DMS114 treated with DMSO at 0.1 percent for 48 hours (cell line): Measurements from ENCODE around the gene HBM.
"Not testable (repeated sequence)": the region's sequence is repeated elsewhere in the genome, so short reads cannot be mapped to it uniquely, and the experiment has no call there.

Source experiments
- DNase-seq: peaks from one replicate; lab custom pipeline; 2025; ENCODE audit not compliant: unreplicated experiment; lab: John Stamatoyannopoulos, UW

HBM gene

DNA sequence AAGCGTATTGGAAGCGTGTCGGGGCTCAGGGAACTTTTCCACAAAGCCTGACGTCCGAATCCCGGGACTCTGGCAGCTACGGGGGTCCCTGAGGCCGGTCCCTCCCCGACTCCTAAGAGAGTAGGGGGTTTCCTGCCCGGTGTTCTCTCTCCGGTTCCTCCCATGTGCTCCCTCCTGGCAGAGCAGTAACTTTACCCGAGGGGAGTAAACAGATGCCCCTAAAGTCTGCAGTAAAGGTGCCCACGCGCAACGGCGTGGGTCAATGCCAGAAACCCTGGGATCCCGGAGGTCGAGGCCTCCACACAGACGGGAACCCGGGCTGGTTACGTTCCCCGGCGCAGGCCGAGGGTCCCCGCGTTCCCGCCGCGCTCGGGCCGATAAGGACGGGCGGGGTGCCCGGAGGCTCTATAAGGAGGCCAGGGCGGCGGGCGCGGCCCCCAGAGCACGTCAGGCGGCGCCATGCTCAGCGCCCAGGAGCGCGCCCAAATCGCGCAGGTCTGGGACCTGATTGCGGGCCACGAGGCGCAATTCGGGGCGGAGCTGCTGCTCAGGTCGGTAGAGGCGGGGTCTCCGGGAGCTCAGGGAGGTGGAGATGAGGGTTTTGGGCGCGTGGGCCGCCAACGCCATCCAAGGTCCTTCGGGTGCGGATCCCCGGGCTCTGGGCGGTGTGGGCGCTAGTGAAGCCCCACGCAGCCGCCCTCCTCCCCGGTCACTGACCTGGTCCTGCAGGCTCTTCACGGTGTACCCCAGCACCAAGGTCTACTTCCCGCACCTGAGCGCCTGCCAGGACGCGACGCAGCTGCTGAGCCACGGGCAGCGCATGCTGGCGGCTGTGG lies at the start of gene HBM:
Gene HBM (plus strand): TSS at position 440 of the 836 bp plus-strand sequence. CDS start 20 bp downstream, at position 460.
- DNase-seq, result no peak

GRCh38 chr16:116015-116414 lies 49.8 kb upstream of the HBM start:
- no peak for DNase-seq

DNA sequence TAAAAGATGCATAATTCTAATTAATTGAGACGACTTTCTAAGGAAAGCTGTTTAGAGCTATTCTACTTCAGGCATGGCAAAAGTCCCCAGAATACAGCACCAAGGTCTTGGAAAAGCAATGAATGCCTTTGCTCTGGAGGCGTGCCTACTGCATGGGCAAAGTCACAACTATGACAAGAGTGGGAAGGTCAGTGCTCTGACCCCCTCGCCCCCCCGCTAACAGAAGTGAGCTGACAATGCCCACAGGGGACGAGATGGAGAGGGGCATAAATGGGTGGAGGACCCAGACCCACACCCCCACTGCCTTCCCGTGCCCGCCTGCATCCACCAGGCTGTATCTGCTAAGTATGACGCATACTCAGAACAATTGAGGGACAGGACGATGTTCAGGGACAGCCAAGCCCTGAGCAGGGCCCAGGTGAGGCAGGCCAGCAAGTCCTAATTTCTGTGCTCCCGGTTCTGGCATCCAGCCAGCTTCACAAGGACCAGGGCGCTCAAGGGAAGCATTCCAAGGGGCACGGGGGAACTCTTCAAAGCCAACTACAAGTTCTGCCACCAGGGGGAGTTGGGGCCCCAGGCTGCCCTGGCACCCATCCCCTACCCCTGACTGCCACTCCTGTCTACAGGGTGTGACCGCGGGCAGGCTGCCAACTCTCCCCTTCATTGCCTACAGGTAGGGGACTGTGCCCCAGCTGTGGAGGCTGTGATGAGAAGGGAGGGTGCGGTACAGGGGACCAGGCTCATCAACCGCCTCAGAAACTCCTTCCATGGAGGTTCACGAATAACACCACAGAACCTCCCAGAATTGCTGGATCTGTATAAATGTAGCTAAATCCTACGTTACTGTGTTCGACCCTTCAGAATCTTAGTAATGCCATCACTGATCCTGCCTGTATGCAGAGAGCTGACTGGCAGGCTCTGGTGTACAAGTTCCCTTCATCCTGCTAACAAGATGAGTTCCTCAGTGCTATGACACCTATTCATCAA lies 48.1 kb upstream of the HBM start:
- no peak for DNase-seq

DNA sequence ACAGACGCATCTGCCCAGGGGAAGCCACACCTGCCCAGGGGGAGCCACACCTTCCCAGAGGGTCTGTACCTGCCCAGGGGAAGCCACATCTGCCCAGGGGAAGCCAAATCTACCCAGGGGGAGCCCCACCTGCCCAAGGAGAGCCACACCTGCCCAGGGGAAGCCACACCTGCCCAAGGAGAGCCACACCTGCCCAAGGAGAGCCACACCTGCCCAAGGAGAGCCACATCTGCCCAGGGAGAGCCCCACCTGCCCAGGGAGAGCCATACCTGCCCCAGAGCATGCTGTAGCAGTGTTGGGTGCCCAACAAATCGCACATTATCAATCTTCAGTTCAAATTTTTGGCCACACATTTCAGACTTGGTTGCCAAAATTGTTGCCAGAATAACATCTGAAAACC lies 46.9 kb upstream of the HBM start:
- no peak for DNase-seq

GRCh38 chr16:119295-119694 lies 46.5 kb upstream of the HBM start:
- no peak for DNase-seq

DNA sequence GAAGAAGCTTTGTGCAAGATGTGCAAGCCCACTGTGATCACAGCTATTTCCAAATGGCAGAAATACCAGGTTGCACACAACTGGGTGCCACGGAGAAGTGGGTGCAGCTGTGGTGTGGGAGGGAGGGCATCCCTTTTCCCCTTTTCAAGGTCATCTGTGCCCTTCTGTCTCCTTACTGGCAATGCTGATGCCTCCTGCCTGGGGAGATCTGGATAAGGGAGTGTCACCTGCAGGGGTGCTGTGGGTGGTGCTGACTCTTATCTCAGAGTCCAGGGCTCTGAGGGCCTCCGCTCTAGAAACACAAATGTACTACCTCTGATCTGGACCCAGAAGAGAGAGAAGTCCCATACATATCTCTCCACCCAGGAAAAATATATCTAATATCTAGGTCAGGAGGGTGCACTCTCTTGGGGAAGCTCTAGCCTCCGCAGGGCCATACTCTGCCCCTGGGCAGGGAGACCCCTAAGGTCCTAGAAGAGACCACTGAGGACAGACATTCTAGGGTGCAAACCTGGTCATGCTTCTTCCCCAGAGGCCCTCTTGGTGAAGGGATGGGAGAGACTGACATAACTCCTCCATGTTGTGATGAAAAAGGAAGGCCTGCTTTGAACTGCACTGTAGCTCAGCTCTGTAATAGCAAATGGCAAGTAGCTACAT lies 45.8 kb upstream of the HBM start:
- DNase-seq, result no peak

DNA sequence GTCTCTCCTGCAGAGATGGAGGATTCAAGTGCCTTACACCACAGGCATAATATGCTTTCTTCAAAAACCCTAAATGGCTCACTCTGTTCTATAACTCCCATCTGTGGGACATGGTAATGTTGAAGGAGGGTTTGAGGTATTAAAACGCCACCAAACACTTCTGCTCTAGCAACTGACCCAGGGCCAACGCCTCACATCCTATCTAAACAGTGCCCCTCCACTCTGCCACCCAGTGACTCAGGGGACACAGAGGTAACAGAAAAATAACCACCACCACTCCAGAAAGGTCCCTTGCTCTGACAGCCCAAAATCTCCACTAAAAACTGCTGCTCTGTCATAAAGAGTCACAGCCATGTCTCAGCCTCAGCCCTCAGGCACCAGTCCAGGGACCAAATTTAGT lies 45.0 kb upstream of the HBM start:
- no peak for DNase-seq

DNA sequence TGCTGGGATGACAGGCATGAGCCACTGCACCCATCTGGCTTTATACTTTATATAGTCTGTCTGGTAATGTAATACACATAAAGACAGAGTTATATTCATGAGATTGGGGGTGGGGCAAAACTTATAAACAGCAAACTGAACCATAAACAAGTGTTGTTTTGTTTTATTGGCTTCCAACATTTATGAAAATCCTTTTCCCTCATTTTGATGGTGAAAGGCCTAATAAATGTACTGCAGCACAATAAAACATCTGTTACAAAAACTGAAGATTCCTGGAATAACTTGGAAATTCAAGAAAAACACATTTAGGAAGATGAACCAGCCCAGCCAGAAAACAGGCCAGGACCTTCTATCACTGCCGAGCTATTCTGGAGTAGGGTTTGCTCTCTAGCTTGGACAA lies 43.4 kb upstream of the HBM start:
- no peak for DNase-seq

- not testable (repeated sequence) for DNase-seq
These were observed 42.0 kb upstream of the HBM start for GRCh38 chr16:123558-124350.

DNA sequence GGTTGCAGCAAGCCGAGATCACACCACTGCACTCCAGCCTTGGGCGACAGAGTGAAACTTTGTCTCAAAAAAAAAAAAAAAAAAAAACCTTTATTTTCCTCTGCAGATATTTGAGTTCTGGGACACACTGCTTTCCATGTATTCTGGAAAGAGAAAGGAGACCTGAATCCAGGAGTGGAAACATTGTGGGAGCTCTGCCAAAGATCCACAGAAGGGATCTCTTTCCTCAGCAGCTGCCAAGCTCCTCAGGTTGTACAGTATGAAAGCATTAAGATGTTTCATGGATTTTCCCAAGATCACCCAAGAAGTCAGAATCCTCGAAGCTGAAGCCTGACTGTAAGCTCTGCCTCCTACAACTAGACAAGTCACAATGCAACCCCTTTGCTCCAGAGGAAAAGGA lies 40.8 kb upstream of the HBM start:
- DNase-seq, result no peak

DNA sequence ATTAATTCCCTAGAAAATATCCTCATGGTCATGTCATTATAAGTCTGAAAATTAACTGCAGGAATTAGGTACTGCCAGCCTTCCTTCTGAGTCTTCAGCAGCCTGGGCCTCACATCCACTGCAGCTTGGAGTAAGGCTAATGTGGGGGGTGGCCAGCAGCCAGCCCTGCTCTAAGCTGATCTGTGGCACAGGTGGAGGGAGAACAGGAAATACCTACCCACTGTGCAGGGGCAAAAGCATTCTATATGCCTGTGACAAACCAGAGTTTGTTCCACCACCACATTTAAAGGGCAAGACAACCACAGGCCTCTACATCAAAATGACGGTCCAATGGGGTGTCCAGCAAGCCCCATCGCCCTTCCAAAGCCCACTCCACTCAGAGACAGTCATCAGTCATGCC lies 36.7 kb upstream of the HBM start:
- no peak for DNase-seq

- DNase-seq, result no peak
These were observed 35.1 kb upstream of the HBM start for GRCh38 chr16:130533-131173.

DNA sequence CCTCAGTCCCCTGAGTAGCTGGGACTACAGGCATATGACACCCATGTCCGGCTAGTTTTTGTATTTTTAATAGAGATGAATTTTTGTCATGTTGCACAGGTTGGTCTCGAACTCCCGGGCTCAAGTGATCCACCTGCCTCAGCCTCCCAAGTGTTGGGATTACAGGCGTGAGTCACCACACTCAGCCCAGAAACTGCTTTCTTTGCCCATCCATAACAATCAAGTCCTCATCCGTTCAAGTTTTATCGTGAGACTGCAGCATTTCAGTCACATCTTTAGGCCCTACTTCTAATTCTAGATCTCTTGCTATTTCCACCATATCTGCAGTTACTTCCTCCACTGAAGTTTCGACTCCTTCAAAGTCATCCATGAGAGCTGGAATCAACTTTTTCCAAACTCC lies 33.7 kb upstream of the HBM start:
- no peak for DNase-seq

- no peak for DNase-seq
These were observed 32.1 kb upstream of the HBM start for GRCh38 chr16:133716-134115.

- DNase-seq, result no peak
These were observed 27.7 kb upstream of the HBM start for GRCh38 chr16:138049-138417.

- DNase-seq, result no peak
These were observed 25.5 kb upstream of the HBM start for GRCh38 chr16:140175-140857.

DNA sequence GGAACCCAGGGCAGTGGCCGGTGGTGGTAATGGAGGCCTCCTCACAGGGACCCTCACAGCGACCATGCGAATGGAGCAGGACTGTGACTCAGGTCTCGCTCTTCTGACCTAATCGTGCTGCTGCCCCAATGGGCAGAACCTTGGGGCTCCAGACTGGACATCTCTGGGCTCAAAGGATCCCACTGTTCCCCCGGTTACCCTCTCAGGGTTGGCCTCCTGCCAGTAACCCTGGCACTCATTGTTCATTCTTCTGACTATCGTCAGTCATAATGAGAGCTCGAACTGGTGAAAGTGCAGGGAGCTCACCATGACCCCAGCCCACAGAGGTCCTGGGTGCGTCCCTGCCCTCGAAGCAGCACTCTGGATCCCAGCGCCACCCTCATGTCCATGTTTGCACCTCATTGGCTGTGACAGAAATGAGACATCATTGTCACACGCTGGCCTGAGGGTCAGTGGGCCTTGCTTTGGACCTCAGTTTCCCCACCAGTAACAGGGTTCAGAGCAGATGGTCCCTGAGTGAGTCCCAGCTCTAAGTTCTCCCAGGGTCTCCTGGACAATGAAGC lies 23.3 kb upstream of the HBM start:
- DNase-seq, result no peak

DNA sequence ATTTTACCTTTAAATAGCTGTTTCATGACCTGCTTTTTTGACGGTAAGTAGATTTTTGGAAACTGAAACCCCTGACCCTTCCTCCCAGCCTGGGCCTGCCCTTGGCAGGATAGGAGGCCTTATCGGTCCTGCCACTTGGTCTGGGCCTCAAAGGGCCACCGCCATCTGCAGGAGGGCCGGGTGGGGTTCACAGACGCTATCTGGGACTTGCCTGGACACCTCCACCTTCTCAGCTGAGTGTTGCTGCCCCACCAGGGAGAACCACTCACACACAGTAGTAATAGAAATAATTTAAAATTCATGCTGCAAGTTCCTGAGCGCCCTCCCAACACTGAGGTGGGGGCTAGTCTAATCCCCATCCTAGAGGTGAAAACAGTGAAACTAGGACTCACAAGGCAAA lies 22.7 kb upstream of the HBM start:
- DNase-seq, result no peak

GRCh38 chr16:143456-143855 lies 22.3 kb upstream of the HBM start:
- DNase-seq, result no peak
